H1 (cell line): Measurements from ENCODE around the gene CHPF. TPM values are rescaled to one million over a fixed set of nuclear protein-coding genes. Genes with fewer than 3 reads are reported as not detected.

Source experiments
- CTCF ChIA-PET: fragments of 300-600 bp; sonication (Branson Sonifier 250); formaldehyde crosslinking; loops from one replicate; lab custom pipeline; 2021; ENCODE audit not compliant: partially characterized antibody; lab: Charles Lee
- POLR2A ChIA-PET: fragments of 300-600 bp; sonication (Branson Sonifier 250); formaldehyde crosslinking; loops from one replicate; lab custom pipeline; 2021; ENCODE audit warnings: inconsistent platforms; ENCODE audit not compliant: partially characterized antibody; lab: Charles Lee
- DNase-seq, 2 experiments: peaks; one replicate each; pipeline versions ENCODE4 v3.0.0 to v3.0.0-alpha.2; 2010 to 2022; ENCODE audit warnings: low spot score in 2 of 2, low read depth in 1 of 2, mixed read lengths in 1 of 2
- FAIRE-seq: peaks from 2 replicates; lab custom pipeline; 2011; peaks lifted over from hg19 to GRCh38; lab: Jason Lieb, UNC
- H2AFZ ChIP-seq: 2 replicates; pipeline ENCODE4 v1.8.1; 2012; ENCODE audit warnings: low read length, inconsistent platforms
- H2AK5ac ChIP-seq: 2 replicates; pipeline ENCODE4 v1.6.1; 2013; ENCODE audit warnings: low read depth, low read length
- H2BK120ac ChIP-seq: replicated peaks from 2 replicates; pipeline ENCODE3; 2013; ENCODE audit warnings: low read depth, low read length, inconsistent platforms
- H2BK12ac ChIP-seq: 2 replicates; pipeline ENCODE4 v1.6.1; 2013; ENCODE audit warnings: low read depth, low read length
- H2BK15ac ChIP-seq: 2 replicates; pipeline ENCODE4 v1.6.1; 2013; ENCODE audit warnings: low read length
- H2BK20ac ChIP-seq: 2 replicates; pipeline ENCODE4 v1.6.1; 2013; ENCODE audit warnings: low read length
- H2BK5ac ChIP-seq: 2 replicates; pipeline ENCODE4 v1.6.1; 2013; ENCODE audit warnings: low read depth, low read length
- H3K14ac ChIP-seq: 2 replicates; pipeline ENCODE4 v1.6.1; 2013; ENCODE audit warnings: inconsistent platforms; ENCODE audit not compliant: insufficient read length
- H3K18ac ChIP-seq: 2 replicates; pipeline ENCODE4 v1.6.1; 2013; ENCODE audit warnings: low read length; ENCODE audit errors: extremely low read depth
- H3K23ac ChIP-seq: 2 replicates; pipeline ENCODE4 v1.6.1; 2013; ENCODE audit warnings: inconsistent platforms; ENCODE audit not compliant: insufficient read length
- H3K23me2 ChIP-seq: 2 replicates; pipeline ENCODE4 v1.6.1; 2013; ENCODE audit warnings: low read depth, low read length
- H3K27ac ChIP-seq: 2 replicates; pipeline ENCODE4 v1.6.1; 2011; ENCODE audit warnings: low read depth, low read length, inconsistent platforms
- H3K27me3 ChIP-seq, 4 experiments: replicated peaks in 1 of 4; 1 replicate in 1 of 4; 2 replicates in 3 of 4; pipeline versions ENCODE4 v1.6.1 to v1.8.1; 2011 to 2013; ENCODE audit warnings: low read length in 3 of 4, mild to moderate bottlenecking in 3 of 4, inconsistent platforms in 2 of 4, mixed read lengths in 2 of 4, moderate library complexity in 1 of 4; ENCODE audit not compliant: control insufficient read depth in 3 of 4, insufficient read depth in 3 of 4; ENCODE audit errors: extremely low read depth in 1 of 4
- H3K36me3 ChIP-seq, 4 experiments: 2 replicates each; pipeline versions ENCODE4 v1.6.1 to v1.8.1; 2011 to 2013; ENCODE audit warnings: mild to moderate bottlenecking in 4 of 4, low read length in 3 of 4, moderate library complexity in 2 of 4, control low read depth in 1 of 4, inconsistent platforms in 1 of 4; ENCODE audit not compliant: insufficient read depth in 4 of 4, control insufficient read depth in 2 of 4
- H3K4ac ChIP-seq: replicated peaks from 2 replicates; pipeline ENCODE3; 2013; ENCODE audit warnings: low read length, low read depth, mixed read lengths, inconsistent platforms; ENCODE audit not compliant: insufficient read length
- H3K4me1 ChIP-seq, 4 experiments: replicated peaks in 1 of 4; 1 replicate in 1 of 4; 2 replicates in 3 of 4; pipeline versions ENCODE4 v1.6.1 to v1.8.1; 2011 to 2013; ENCODE audit warnings: low read length in 3 of 4, inconsistent platforms in 2 of 4, mixed read lengths in 1 of 4; ENCODE audit not compliant: insufficient read depth in 4 of 4, control insufficient read depth in 3 of 4
- H3K4me2 ChIP-seq, 2 experiments: 2 replicates each; pipeline versions ENCODE4 v1.6.1 to v1.8.1; 2011 to 2013; ENCODE audit warnings: low read depth in 2 of 2, low read length in 2 of 2, control low read depth in 1 of 2, inconsistent platforms in 1 of 2, mild to moderate bottlenecking in 1 of 2; ENCODE audit not compliant: insufficient read depth in 1 of 2
- H3K4me3 ChIP-seq, 4 experiments: fragments of 200-600, 300-600 bp in 1 of 4; sonication (generic), shearing (Covaris generic), sonication (Bioruptor Twin) in 1 of 4; 2 replicates each; pipeline versions ENCODE4 v1.5.1 to v1.8.1; 2011 to 2016; ENCODE audit warnings: low read length in 4 of 4, low read depth in 3 of 4, control low read depth in 2 of 4, inconsistent platforms in 2 of 4, mild to moderate bottlenecking in 2 of 4, mixed read lengths in 1 of 4, moderate library complexity in 1 of 4; ENCODE audit not compliant: insufficient read depth in 2 of 4; ENCODE audit errors: extremely low read depth in 1 of 4
- H3K56ac ChIP-seq: replicated peaks from 2 replicates; pipeline ENCODE3; 2013; ENCODE audit warnings: low read depth, mild to moderate bottlenecking, mixed read lengths, low read length, inconsistent platforms; ENCODE audit not compliant: insufficient read length
- H3K79me1 ChIP-seq: 2 replicates; pipeline ENCODE4 v1.6.1; 2013; ENCODE audit warnings: low read depth, low read length, control low read depth
- H3K79me2 ChIP-seq, 2 experiments: 2 replicates each; pipeline versions ENCODE4 v1.6.1 to v1.8.1; 2012 to 2013; ENCODE audit warnings: low read length in 2 of 2, mild to moderate bottlenecking in 2 of 2, inconsistent platforms in 1 of 2; ENCODE audit not compliant: insufficient read depth in 2 of 2, control insufficient read depth in 1 of 2
- H3K9ac ChIP-seq, 4 experiments: replicated peaks in 1 of 4; 1 replicate in 1 of 4; 2 replicates in 3 of 4; pipeline versions ENCODE4 v1.6.1 to v1.8.1; 2011 to 2013; ENCODE audit warnings: low read depth in 3 of 4, low read length in 3 of 4, control low read depth in 2 of 4, mild to moderate bottlenecking in 2 of 4, moderate library complexity in 2 of 4, inconsistent platforms in 1 of 4; ENCODE audit errors: extremely low read depth in 1 of 4
- H3K9me3 ChIP-seq, 2 experiments: 2 replicates each; pipeline versions ENCODE4 v1.6.1 to v1.8.1; 2012 to 2013; ENCODE audit warnings: mild to moderate bottlenecking in 2 of 2, moderate library complexity in 2 of 2, control low read depth in 1 of 2, inconsistent platforms in 1 of 2, low read depth in 1 of 2, low read length in 1 of 2, mixed read lengths in 1 of 2; ENCODE audit not compliant: insufficient read depth in 2 of 2
- H4K20me1 ChIP-seq, 2 experiments: replicated peaks in 1 of 2; 2 replicates each; pipeline versions ENCODE3 to v1.8.1; 2011 to 2013; ENCODE audit warnings: inconsistent platforms in 2 of 2, low read length in 2 of 2, mild to moderate bottlenecking in 1 of 2; ENCODE audit not compliant: insufficient read depth in 2 of 2, control insufficient read depth in 1 of 2
- H4K5ac ChIP-seq: 2 replicates; pipeline ENCODE4 v1.6.1; 2013; ENCODE audit warnings: low read length, low read depth, mixed read lengths, inconsistent platforms; ENCODE audit not compliant: insufficient read length
- H4K8ac ChIP-seq: 2 replicates; pipeline ENCODE4 v1.8.0; 2013; ENCODE audit warnings: mild to moderate bottlenecking, moderate library complexity, low read length, inconsistent platforms; ENCODE audit not compliant: insufficient read depth; ENCODE audit errors: extremely low read depth
- H4K91ac ChIP-seq: replicated peaks from 2 replicates; pipeline ENCODE3; 2013; ENCODE audit warnings: low read length, mixed read lengths, inconsistent platforms; ENCODE audit not compliant: insufficient read length
- BACH1 ChIP-seq: IDR thresholded peaks from 2 replicates; pipeline ENCODE4 v1.6.1; 2012; ENCODE audit warnings: low read length, improper control_type of control experiment
- CEBPB ChIP-seq: IDR thresholded peaks from 2 replicates; pipeline ENCODE4 v1.6.1; 2012; ENCODE audit warnings: low read depth, low read length
- JUN ChIP-seq: IDR thresholded peaks from 2 replicates; pipeline ENCODE4 v1.6.1; 2011; ENCODE audit warnings: low read depth, mild to moderate bottlenecking, improper control_type of control experiment, low read length
- NANOG ChIP-seq: IDR thresholded peaks from 2 replicates; pipeline ENCODE4 v1.6.1; 2011; ENCODE audit warnings: low read length, low read depth, mild to moderate bottlenecking, inconsistent platforms; ENCODE audit not compliant: insufficient read depth, poor library complexity, severe bottlenecking
- POLR2A ChIP-seq, 2 experiments: IDR thresholded peaks; 1 replicate in 1 of 2; 2 replicates in 1 of 2; pipeline ENCODE4 v1.6.1; 2011; ENCODE audit warnings: low read depth in 2 of 2, low read length in 2 of 2, mild to moderate bottlenecking in 2 of 2; ENCODE audit errors: control extremely low read depth in 1 of 2
- RXRA ChIP-seq: IDR thresholded peaks from 2 replicates; pipeline ENCODE4 v1.6.1; 2011; ENCODE audit warnings: low read depth, mild to moderate bottlenecking, low read length, moderate library complexity; ENCODE audit not compliant: insufficient read depth
- USF2 ChIP-seq: IDR thresholded peaks from 2 replicates; pipeline ENCODE4 v1.6.1; 2011; ENCODE audit warnings: low read length, improper control_type of control experiment
- YY1 ChIP-seq: IDR thresholded peaks from 2 replicates; pipeline ENCODE4 v1.6.1; 2011; ENCODE audit warnings: low read depth, mild to moderate bottlenecking, low read length
- WGBS, 2 experiments: shearing (Covaris generic) in 1 of 2; methylation state at CpG; one replicate each; pipeline versions ENCODE4 v1.1.6 to v1.1.7; 2013 to 2015; ENCODE audit warnings: low lambda C conversion rate in 2 of 2, mixed read lengths in 2 of 2, inconsistent platforms in 1 of 2, low coverage in 1 of 2, missing lambda C conversion rate in 1 of 2; ENCODE audit not compliant: insufficient replicate concordance in 2 of 2, insufficient coverage in 1 of 2, insufficient read length in 1 of 2; ENCODE audit errors: extremely low coverage in 1 of 2, missing lambda C conversion rate in 1 of 2; 5-methylcytosine and 5-hydroxymethylcytosine counted together
- polyA plus RNA-seq, 7 experiments: library from polyadenylated mRNA; depleted of rRNA in 3 of 7; stranded (reverse) in 5 of 7; unstranded in 2 of 7; fragments of >200 nt in 5 of 7; fragments of 200-250 nt in 2 of 7; gene quantifications; 1 replicate in 5 of 7; 2 replicates in 1 of 7; 4 replicates in 1 of 7; pipeline versions ENCODE4 v1.2.1 to v1.2.3, GENCODE V29; 2011 to 2013; ENCODE audit warnings: missing spikeins in 2 of 7, mixed read lengths in 2 of 7
- total RNA-seq: library from RNA; stranded (reverse); fragmentation: NEBNext Ultra II Directional; extraction: Animal tissue kit (Norgen Biotek cat#: 25700); gene quantifications from 2 replicates; pipeline ENCODE4 v1.2.1, GENCODE V29; 2021

The CHPF gene
- total and polyA plus RNA-seq, 2 of the 8 experiments (the other 6 are each of a cell fraction or from before 2014, with no cell fraction given): 62.9 to 67.3 TPM

GRCh38 chr2:219533930-219534661, 9.5 kb downstream of the CHPF start:
- H3K23me2 ChIP-seq: peaks cover 3% of the 10 kb centered on the region; the same call in 1 of the 2 replicates
- POLR2A ChIA-PET: interaction anchor here (0.8 to 1.4 kb wide), 9 partner anchors 36 to 110 kb away, joined by 3 to 6 read pairs (median 3); partner anchors contain the start of genes INHA and OBSL1
- FAIRE-seq: no peak
- TF ChIP-seq NANOG: no peak
- TF ChIP-seq POLR2A (IDR thresholded peaks at IDR 0.05; ENCODE audit: control extremely low read depth in 1 of 2, low read depth in 2 of 2, low read length in 2 of 2): no peak
- TF ChIP-seq RXRA: no peak
- no peak for TF ChIP-seq CEBPB
- no peak for TF ChIP-seq JUN
- TF ChIP-seq BACH1: no peak
- TF ChIP-seq YY1: no peak
- TF ChIP-seq USF2: no peak

More at GRCh38 chr2:219533930-219534661, 9.5 kb downstream of the CHPF start:
- H3K56ac ChIP-seq: no peak overlapping the region
- no peak overlapping the region for H2BK12ac ChIP-seq
- peak overlapping the region in 1 of 4 experiments; percentile 4; a peak in 1 of 7 replicates for H3K9ac ChIP-seq
- 84% methylated on average over 6 of the region's 6 CpGs; no CpG with 5 or more reads in 1 of the 2 experiments for WGBS, 2 experiments
- H4K91ac ChIP-seq: peak overlapping the region; percentile 58
- H4K5ac ChIP-seq: no peak overlapping the region
- H3K79me1 ChIP-seq: no peaks in the 10 kb centered on the region
- no peak overlapping the region for H2BK120ac ChIP-seq
- no peak overlapping the region for H3K18ac ChIP-seq
- no peak overlapping the region for H3K23ac ChIP-seq
- H3K9me3 ChIP-seq: no peaks in the 10 kb centered on the region
- no peak for DNase-seq
- no peaks in the 10 kb centered on the region for H4K20me1 ChIP-seq
- CTCF ChIA-PET: interaction anchor here (0.8 to 113.1 kb wide), 9 partner anchors 8 to 128 kb away, joined by 3 to 7248 read pairs (median 293); partner anchors contain the start of genes ASIC4, DES, GMPPA and SPEG
- peaks cover 0 to 10% (median 6%) of the 10 kb centered on the region in 4 experiments; a peak in 6 of 7 replicates for H3K27me3 ChIP-seq
- H2BK15ac ChIP-seq: peak overlapping the region; percentile 81; the same call in 1 of the 2 replicates
- H2AFZ ChIP-seq: 0 out of 2 replicates have a peak overlapping the region, but pooled peaks have one; percentile 57
- no peak overlapping the region for H3K4ac ChIP-seq
- peaks cover 0 to 23% (median 16%) of the 10 kb centered on the region in 4 experiments; a peak in 6 of 7 replicates for H3K4me1 ChIP-seq
- H4K8ac ChIP-seq: no peak overlapping the region
- no peak overlapping the region for H3K14ac ChIP-seq
- H2BK20ac ChIP-seq: no peak overlapping the region
- no peak overlapping the region for H3K4me2 ChIP-seq
- peaks cover 0 to 2% (median under 1%) of the 10 kb centered on the region in 4 experiments; a peak in 2 of 8 replicates for H3K36me3 ChIP-seq
- H3K4me3 ChIP-seq: no peak overlapping the region
- H3K79me2 ChIP-seq: no peaks in the 10 kb centered on the region
- no peak overlapping the region for H2BK5ac ChIP-seq
- H2AK5ac ChIP-seq: no peak overlapping the region
- no peak overlapping the region for H3K27ac ChIP-seq
